HepG2 (cell line): ENCODE data around the gene OR6S1. TPM values are rescaled to one million over a fixed set of nuclear protein-coding genes. Genes with fewer than 3 reads are reported as not detected.

ENCODE experiments used
- AHDC1 ChIP-seq: sonication (generic); formaldehyde crosslinking; IDR thresholded peaks from 2 replicates; pipeline ENCODE4 v1.5.1; 2020; ENCODE audit warnings: mild to moderate bottlenecking, missing genetic modification reagents, borderline replicate concordance
- ERF ChIP-seq: IDR thresholded peaks from 2 replicates; pipeline ENCODE4 v1.6.1; 2018; ENCODE audit warnings: missing biosample characterization, missing genetic modification reagents
- GABPB1 ChIP-seq: IDR thresholded peaks from 2 replicates; pipeline ENCODE4 v1.6.1; 2016; ENCODE audit warnings: mild to moderate bottlenecking, missing genetic modification reagents, moderate library complexity, missing compliant biosample characterization
- GATAD2A ChIP-seq: IDR thresholded peaks from 2 replicates; pipeline ENCODE4 v1.6.1; 2016
- ISL2 ChIP-seq: sonication (generic); formaldehyde crosslinking; IDR thresholded peaks from 2 replicates; pipeline ENCODE4 v1.5.0; 2020; ENCODE audit warnings: missing genetic modification reagents
- MIER3 ChIP-seq: IDR thresholded peaks from 2 replicates; pipeline ENCODE4 v1.6.1; 2016; ENCODE audit warnings: missing compliant biosample characterization, borderline replicate concordance
- MTERF4 ChIP-seq: sonication (generic); formaldehyde crosslinking; IDR thresholded peaks from 2 replicates; pipeline ENCODE4 v1.8.0; 2023; ENCODE audit warnings: mild to moderate bottlenecking, missing genetic modification reagents
- PITX1 ChIP-seq: sonication (generic); formaldehyde crosslinking; IDR thresholded peaks from 2 replicates; pipeline ENCODE4 v1.5.1; 2020; ENCODE audit warnings: mild to moderate bottlenecking, missing genetic modification reagents
- RFX5 ChIP-seq: IDR thresholded peaks from 2 replicates; pipeline ENCODE4 v1.6.1; 2011; ENCODE audit warnings: low read depth, low read length, improper control_type of control experiment
- SIX1 ChIP-seq: sonication (generic); formaldehyde crosslinking; IDR thresholded peaks from 2 replicates; pipeline ENCODE4 v1.4.0; 2020; ENCODE audit warnings: missing genetic modification reagents, borderline replicate concordance
- SIX4 ChIP-seq: sonication (generic); formaldehyde crosslinking; IDR thresholded peaks from 2 replicates; pipeline ENCODE4 v1.4.0; 2020; ENCODE audit warnings: missing genetic modification reagents
- SRSF4 ChIP-seq: fragments of 200-400 bp; formaldehyde crosslinking; IDR thresholded peaks from one replicate; pipeline ENCODE4 v1.6.1; 2018; ENCODE audit warnings: mild to moderate bottlenecking, low read depth, low read length, moderate library complexity; ENCODE audit not compliant: poor library complexity, severe bottlenecking
- TARDBP ChIP-seq: sonication (generic); formaldehyde crosslinking; IDR thresholded peaks from 2 replicates; pipeline ENCODE4 v1.8.0; 2022; ENCODE audit warnings: mild to moderate bottlenecking, missing genetic modification reagents
- ZNF160 ChIP-seq: sonication (generic); formaldehyde crosslinking; IDR thresholded peaks from 2 replicates; pipeline ENCODE4 v1.8.0; 2022; ENCODE audit warnings: mild to moderate bottlenecking, inconsistent platforms, missing genetic modification reagents
- ZNF552 ChIP-seq: sonication (generic); formaldehyde crosslinking; IDR thresholded peaks from 2 replicates; pipeline ENCODE4 v1.9.0; 2022; ENCODE audit warnings: missing genetic modification reagents, mild to moderate bottlenecking, borderline replicate concordance
- ZNF644 ChIP-seq: IDR thresholded peaks from 2 replicates; pipeline ENCODE4 v1.6.1; 2016; ENCODE audit warnings: low read depth
- ZNF710 ChIP-seq: sonication (generic); formaldehyde crosslinking; IDR thresholded peaks from 2 replicates; pipeline ENCODE4 v1.5.0; 2020; ENCODE audit warnings: mild to moderate bottlenecking, missing genetic modification reagents, borderline replicate concordance
- polyA plus RNA-seq, 8 experiments: library from polyadenylated mRNA; depleted of rRNA in 3 of 8; stranded (reverse) in 7 of 8; unstranded in 1 of 8; fragments of >200 nt; fragmentation: Illumina TruSeq in 4 of 8; extraction: Trizol in 4 of 8; gene quantifications; 2 replicates each; pipeline versions ENCODE4 v1.2.1 to v1.2.3, GENCODE V29; 2011 to 2016; ENCODE audit warnings: low read depth in 4 of 8, missing spikeins in 1 of 8, mixed read lengths in 1 of 8; ENCODE audit not compliant: insufficient read depth in 1 of 8
- total RNA-seq, 5 experiments: library from RNA; depleted of rRNA; stranded (reverse); fragments of >200 nt; fragmentation: Illumina TruSeq; extraction: Trizol; gene quantifications; 2 replicates each; pipeline ENCODE4 v1.2.3, GENCODE V29; 2016; ENCODE audit warnings: low read depth in 1 of 5
- TF ChIP-seq, protein P1 (sequence below): sonication (generic); formaldehyde crosslinking; conservative IDR thresholded peaks from 2 replicates; pipeline ENCODE4 v1.4.0; 2020; ENCODE audit warnings: missing genetic modification reagents

Gene OR6S1
- total and polyA plus RNA-seq, 2 of the 13 experiments (the other 11 are each of a cell fraction or from before 2014, with no cell fraction given), result 0.09 TPM; not detected in 1

- no peak for TF ChIP-seq SRSF4
- TF ChIP-seq ZNF644 (CRISPR knock-in tag), result peak; percentile 60; the same call in 1 of the 2 replicates
- TF ChIP-seq RFX5, result no peak
- TF ChIP-seq MTERF4, result 0 out of 2 replicates have a peak, but pooled peaks have one; percentile 9
- peak; percentile 68; the same call in 1 of the 2 replicates for TF ChIP-seq ISL2 (CRISPR knock-in tag)
- TF ChIP-seq, protein P1, sequence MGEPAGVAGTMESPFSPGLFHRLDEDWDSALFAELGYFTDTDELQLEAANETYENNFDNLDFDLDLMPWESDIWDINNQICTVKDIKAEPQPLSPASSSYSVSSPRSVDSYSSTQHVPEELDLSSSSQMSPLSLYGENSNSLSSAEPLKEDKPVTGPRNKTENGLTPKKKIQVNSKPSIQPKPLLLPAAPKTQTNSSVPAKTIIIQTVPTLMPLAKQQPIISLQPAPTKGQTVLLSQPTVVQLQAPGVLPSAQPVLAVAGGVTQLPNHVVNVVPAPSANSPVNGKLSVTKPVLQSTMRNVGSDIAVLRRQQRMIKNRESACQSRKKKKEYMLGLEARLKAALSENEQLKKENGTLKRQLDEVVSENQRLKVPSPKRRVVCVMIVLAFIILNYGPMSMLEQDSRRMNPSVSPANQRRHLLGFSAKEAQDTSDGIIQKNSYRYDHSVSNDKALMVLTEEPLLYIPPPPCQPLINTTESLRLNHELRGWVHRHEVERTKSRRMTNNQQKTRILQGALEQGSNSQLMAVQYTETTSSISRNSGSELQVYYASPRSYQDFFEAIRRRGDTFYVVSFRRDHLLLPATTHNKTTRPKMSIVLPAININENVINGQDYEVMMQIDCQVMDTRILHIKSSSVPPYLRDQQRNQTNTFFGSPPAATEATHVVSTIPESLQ (CRISPR knock-in tag), result 0 out of 2 replicates have a peak, but pooled peaks have one; percentile 40
- peak; percentile 82 for TF ChIP-seq TARDBP (CRISPR knock-in tag)
- TF ChIP-seq SIX4 (CRISPR knock-in tag), result 0 out of 2 replicates have a peak, but pooled peaks have one; percentile 35
- peak; percentile 77 for TF ChIP-seq GATAD2A (CRISPR knock-in tag)
- peak; percentile 38; the same call in 1 of the 2 replicates for TF ChIP-seq PITX1 (CRISPR knock-in tag)
- TF ChIP-seq ZNF160 (CRISPR knock-in tag), result 0 out of 2 replicates have a peak, but pooled peaks have one; percentile 58
- TF ChIP-seq ZNF552 (CRISPR knock-in tag), result 0 out of 2 replicates have a peak, but pooled peaks have one; percentile 26
- peak; percentile 59; the same call in 1 of the 2 replicates for TF ChIP-seq AHDC1 (CRISPR knock-in tag)
- TF ChIP-seq SIX1 (CRISPR knock-in tag), result peak; percentile 56; the same call in 1 of the 2 replicates
- TF ChIP-seq ZNF710 (CRISPR knock-in tag), result peak; percentile 24; the same call in 1 of the 2 replicates
- TF ChIP-seq MIER3 (CRISPR knock-in tag), result peak; percentile 68; the same call in 1 of the 2 replicates
- 0 out of 2 replicates have a peak, but pooled peaks have one; percentile 6 for TF ChIP-seq GABPB1 (CRISPR knock-in tag)
- TF ChIP-seq ERF, result peak; percentile 63; the same call in 1 of the 2 replicates
These were observed 8.4 kb downstream of the OR6S1 start (continued) for GRCh38 chr14:20632831-20633691.
